ENCODE results near the gene TYROBP. TPM values are rescaled to one million over a fixed set of nuclear protein-coding genes. Genes with fewer than 3 reads are reported as not detected.

Gene TYROBP
- total and polyA plus RNA-seq, 12 donors: 11.8 to 323 (median 163) TPM

DNA sequence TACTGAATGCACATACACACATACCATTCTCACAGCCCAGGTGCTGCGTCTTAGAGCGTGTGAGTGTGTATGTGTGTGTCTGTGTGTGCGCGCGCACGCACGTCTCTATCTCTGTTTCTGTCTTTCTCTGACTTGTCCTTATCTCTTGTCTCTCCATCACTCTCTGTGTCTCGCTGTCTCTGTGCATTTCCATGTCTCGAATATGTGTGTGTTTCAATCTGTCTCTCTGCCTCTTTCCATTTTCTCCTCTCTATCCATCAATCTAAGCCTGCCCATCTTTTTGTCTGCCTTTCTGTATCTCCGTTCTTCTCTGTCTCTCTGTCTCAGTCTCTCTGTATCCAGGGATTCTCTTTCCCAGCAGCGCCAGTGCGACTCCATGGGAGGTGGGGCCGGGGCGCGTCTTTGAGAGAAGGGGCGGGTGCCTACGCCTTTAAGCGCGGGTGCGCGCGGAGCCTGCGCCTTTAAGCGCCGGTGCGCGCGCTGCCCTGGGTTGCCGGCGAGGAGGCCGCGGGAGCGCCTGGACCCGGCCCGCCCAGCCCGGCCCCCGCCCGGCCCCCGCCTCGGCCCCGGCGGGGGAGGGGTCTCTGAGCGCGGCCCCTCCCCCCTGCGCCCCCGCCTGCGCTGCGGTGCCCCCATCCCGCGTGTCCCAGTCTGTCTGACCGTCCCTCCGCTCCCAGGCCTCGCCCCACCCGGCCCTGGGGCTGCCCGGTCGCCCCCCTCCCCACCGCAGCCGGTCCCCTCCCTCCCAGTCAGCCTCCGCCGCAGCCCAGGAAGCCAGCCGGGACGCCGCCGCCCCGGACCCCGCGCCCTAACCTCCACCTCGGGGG is 28.0 kb upstream of the TYROBP start, which contains the start of gene LRFN3:
Gene LRFN3, plus strand, starts transcription at position 464 of the 827 bp plus-strand sequence. CDS start 3,052 bp downstream, outside the sequence.
- Histone ChIP-seq H3K27ac (peak within 1 kb of the TSS in 4 of 5 donors; percentile 47 to 89 (median 70)), H3K27me3 (no peaks in the 10 kb centered on the region), H3K4me3 (peak within 1 kb of the TSS in 3 of 4 donors; percentile 10 to 96 (median 56)), H3K9me3 (replicated peaks in 1 of 3) (no peaks in the 10 kb centered on the region), H3K36me3 (replicated peaks in 1 of 2) (peaks cover 0 to 6% of the 10 kb centered on the region in 2 donors), H3K4me1 (replicated peaks in 1 of 2) (peaks cover 18 to 25% of the 10 kb centered on the region in 2 donors)
- TF ChIP-seq, protein P1, sequence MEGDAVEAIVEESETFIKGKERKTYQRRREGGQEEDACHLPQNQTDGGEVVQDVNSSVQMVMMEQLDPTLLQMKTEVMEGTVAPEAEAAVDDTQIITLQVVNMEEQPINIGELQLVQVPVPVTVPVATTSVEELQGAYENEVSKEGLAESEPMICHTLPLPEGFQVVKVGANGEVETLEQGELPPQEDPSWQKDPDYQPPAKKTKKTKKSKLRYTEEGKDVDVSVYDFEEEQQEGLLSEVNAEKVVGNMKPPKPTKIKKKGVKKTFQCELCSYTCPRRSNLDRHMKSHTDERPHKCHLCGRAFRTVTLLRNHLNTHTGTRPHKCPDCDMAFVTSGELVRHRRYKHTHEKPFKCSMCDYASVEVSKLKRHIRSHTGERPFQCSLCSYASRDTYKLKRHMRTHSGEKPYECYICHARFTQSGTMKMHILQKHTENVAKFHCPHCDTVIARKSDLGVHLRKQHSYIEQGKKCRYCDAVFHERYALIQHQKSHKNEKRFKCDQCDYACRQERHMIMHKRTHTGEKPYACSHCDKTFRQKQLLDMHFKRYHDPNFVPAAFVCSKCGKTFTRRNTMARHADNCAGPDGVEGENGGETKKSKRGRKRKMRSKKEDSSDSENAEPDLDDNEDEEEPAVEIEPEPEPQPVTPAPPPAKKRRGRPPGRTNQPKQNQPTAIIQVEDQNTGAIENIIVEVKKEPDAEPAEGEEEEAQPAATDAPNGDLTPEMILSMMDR (IDR thresholded peaks at IDR 0.05): no peak
- TF ChIP-seq POLR2A (IDR thresholded peaks at IDR 0.05): no peak
- 1 to 3% (median 1%) methylated on average over 22 to 63 of the region's 68 CpGs for WGBS, 4 donors
- intact Hi-C loops (cut with DNase I): loop anchor here (5.0 to 10.0 kb wide), 2 partner anchors 49 to 241 kb away; no protein-coding TSS in a partner anchor
- DNase-seq: peak; percentile 34 to 82 (median 71)

DNA sequence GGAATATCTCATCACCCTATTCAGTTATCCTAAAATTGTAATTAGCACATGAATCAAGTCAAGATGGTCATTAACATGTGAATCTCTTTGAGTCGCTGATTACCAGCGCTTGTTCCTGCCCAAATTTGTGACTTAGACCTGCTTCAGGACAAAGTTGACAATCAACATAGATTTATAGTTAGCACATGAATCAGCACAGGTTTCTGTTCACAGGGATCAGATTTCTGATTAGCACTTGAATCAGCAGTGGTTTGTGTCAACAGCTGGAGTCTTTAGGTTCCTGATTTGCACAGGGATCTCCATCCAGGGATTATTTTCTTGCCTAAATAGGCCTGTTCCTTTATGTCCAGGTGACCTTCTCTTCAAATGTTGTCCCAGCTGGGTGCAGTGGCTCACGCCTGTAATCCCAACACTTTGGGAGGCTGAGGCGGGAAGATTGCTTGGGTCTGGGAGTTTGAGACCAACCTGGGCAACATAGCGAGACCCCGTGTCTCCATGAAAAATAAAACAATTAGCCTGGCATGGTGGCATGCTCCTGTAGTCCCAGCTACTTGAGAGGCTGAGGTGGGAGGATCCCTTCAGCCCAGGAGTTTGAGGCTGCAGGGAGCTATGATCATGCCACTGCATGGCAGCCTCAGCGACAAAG is 24.3 kb upstream of the TYROBP start:
- 39 to 57% (median 47%) methylated on average over 7 of the region's 7 CpGs for WGBS, 4 donors
- H3K4me1 ChIP-seq (replicated peaks in 1 of 2): peaks cover 23% of the 10 kb centered on the region in 2 donors
- no peaks in the 10 kb centered on the region for H3K27me3 ChIP-seq
- no peak overlapping the region for H3K27ac ChIP-seq
- TF ChIP-seq POLR2A (IDR thresholded peaks at IDR 0.05): no peak
- TF ChIP-seq, protein P1 (IDR thresholded peaks at IDR 0.05): no peak
- no peak overlapping the region for H3K4me3 ChIP-seq
- DNase-seq: no peak
- intact Hi-C loops (cut with DNase I): loop anchor here in 1 of 2 donors (2.0 to 10.0 kb wide), 2 partner anchors 50 to 238 kb away; no protein-coding TSS in a partner anchor
- H3K36me3 ChIP-seq (replicated peaks in 1 of 2): no peaks in the 10 kb centered on the region
- no peaks in the 10 kb centered on the region for H3K9me3 ChIP-seq (replicated peaks in 1 of 3)

DNA sequence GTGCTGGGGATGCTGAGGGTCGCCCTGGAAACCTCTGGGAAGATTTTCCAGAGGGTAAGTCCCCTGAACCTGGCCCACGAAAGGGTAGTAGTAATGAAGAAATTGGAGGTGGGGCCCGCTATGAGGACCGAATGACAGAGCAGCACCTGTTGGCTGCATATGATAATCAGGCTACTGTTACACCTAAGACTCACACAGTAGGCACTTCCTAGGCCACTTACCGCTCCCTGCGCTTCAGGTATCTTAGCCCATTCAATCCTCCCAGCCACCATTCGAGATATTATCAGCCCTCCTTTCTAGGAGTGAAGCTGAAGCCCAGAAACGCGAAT is 23.7 kb upstream of the TYROBP start:
- TF ChIP-seq POLR2A (IDR thresholded peaks at IDR 0.05): no peak
- Histone ChIP-seq H3K27me3 (no peaks in the 10 kb centered on the region), H3K36me3 (replicated peaks in 1 of 2) (no peaks in the 10 kb centered on the region), H3K27ac (no peak overlapping the region), H3K4me1 (replicated peaks in 1 of 2) (peaks cover 17 to 18% of the 10 kb centered on the region in 2 donors), H3K4me3 (no peak overlapping the region), H3K9me3 (replicated peaks in 1 of 3) (no peaks in the 10 kb centered on the region)
- WGBS, 4 donors: 3 to 10% (median 5%) methylated on average over 8 to 9 of the region's 9 CpGs
- no peak for DNase-seq
- intact Hi-C loops (cut with DNase I): loop anchor here in 1 of 2 donors (2.0 to 10.0 kb wide), 2 partner anchors 49 to 237 kb away; no protein-coding TSS in a partner anchor

DNA sequence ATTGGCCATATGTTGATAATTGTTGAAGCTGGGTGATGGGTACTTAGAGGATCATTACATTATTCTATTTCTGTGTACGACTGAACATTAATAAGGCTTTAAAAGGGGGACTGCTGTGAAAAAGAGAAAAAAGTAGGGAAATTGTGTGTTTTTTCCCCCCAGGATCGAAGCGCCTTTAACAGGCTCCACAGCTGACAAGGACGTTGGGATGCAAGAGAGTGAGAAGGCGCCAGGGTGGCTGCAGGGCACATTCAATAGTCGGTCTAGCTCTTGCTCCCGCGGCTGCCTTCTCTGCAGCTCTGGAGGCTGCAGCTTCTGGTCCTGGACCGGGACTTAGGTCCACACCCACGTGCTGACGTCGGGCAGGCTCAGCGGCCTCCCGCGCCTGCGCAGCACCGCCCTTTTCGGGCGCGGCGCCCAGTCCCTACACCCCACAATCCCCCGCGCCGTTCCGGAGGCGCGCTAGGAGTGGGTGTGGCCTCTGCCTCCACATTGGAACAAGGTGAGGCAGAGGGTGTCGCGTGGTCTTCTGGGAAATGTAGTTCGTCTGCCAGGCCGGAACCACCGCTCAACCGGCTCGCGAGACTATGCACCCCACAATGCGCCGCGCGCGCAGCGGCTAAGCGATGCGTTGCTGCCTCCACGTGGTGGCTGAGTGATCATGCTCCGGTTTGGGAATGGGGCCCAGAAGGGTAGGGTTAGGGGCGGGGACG is 23.2 kb upstream of the TYROBP start:
- H3K27ac ChIP-seq: peak overlapping the region in 2 of 5 donors; percentile 36 to 79
- H3K4me1 ChIP-seq (replicated peaks in 1 of 2): peaks cover 14 to 15% of the 10 kb centered on the region in 2 donors
- peak overlapping the region in 1 of 4 donors; percentile 11 for H3K4me3 ChIP-seq
- H3K36me3 ChIP-seq (replicated peaks in 1 of 2): no peaks in the 10 kb centered on the region
- peak; percentile 80 to 85 for TF ChIP-seq POLR2A (IDR thresholded peaks at IDR 0.05)
- TF ChIP-seq, protein P1 (IDR thresholded peaks at IDR 0.05): peak; percentile 57 to 99 (median 97)
- intact Hi-C loops (cut with DNase I): loop anchor here in 1 of 2 donors (10.0 kb wide), 1 partner anchor 237 kb away; no protein-coding TSS in a partner anchor
- peak; percentile 99 to 100 (median 99) for DNase-seq
- 0 to 1% (median 0%) methylated on average over 24 to 47 of the region's 47 CpGs for WGBS, 4 donors
- no peaks in the 10 kb centered on the region for H3K9me3 ChIP-seq (replicated peaks in 1 of 3)
- no peaks in the 10 kb centered on the region for H3K27me3 ChIP-seq
